Fibroblast of the aortic adventitia (primary cell): ENCODE data around the gene MSRB2. TPM values are rescaled to one million over a fixed set of nuclear protein-coding genes. Genes with fewer than 3 reads are reported as not detected.
A peak's percentile ranks its signal among the peaks of the same experiment; 100 is the strongest.
"Not testable (repeated sequence)": the region's sequence is repeated elsewhere in the genome, so short reads cannot be mapped to it uniquely, and the experiment has no call there.

Experiments used
- DNase-seq: peaks from one replicate; pipeline ENCODE4 v3.0.0-alpha.2; 2010; ENCODE audit warnings: low read depth
- H3K4me3 ChIP-seq: 2 replicates; pipeline ENCODE4 v1.5.1; 2011; ENCODE audit warnings: low read depth, mild to moderate bottlenecking, control low read depth, low read length, moderate library complexity
- total RNA-seq: library from RNA; depleted of rRNA; stranded (reverse); fragments of >200 nt; gene quantifications from 2 replicates; pipeline ENCODE4 v1.2.3, GENCODE V29; 2012; ENCODE audit warnings: low replicate concordance
- TF ChIP-seq, protein P1 (sequence below): IDR thresholded peaks from 2 replicates; pipeline ENCODE4 v1.5.1; 2011; ENCODE audit warnings: mild to moderate bottlenecking, low read length, control low read depth, inconsistent platforms; ENCODE audit not compliant: insufficient read depth

Gene MSRB2
- total RNA-seq, 1 donor, result 7.3 TPM

DNA sequence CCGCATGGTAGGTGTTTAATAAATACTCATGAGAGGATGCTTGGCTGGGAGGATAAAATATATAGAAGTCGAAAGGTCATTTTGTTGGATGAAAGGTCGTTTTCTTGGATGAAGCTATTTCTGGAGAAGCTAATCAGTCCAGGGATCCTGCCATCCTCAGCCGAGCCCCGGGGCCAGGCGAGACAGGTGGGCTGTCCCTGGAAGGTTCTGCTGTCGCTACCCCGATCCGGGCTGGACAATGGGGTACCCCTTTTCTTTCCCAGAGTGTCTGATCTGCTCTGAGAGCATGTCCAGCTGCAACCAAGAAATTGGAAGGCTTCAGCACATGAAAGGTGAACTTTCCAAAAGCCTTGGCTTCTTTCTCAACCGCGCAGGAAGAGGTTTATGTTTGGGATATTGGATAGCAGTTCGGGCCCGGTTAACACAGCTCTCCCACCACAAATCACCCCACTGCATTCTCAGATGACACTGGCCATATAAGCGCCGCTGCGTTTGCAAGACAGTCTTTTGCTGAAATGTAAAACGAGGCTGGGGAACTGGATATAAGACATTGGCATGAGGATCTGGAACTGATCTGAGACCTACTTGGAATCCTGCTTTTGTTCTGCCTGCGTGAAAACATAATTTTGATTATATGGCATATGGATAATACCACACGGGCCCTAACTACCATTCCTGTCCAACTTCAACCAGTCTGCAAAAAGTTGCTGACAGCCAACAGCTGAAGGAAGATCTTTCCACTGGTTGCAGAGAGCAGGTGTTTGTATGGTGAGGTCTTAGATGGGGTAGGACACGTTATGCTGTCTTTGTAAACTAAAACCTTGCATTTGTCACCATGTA is 31.2 kb upstream of the MSRB2 start:
- no peak for DNase-seq
- TF ChIP-seq, protein P1, sequence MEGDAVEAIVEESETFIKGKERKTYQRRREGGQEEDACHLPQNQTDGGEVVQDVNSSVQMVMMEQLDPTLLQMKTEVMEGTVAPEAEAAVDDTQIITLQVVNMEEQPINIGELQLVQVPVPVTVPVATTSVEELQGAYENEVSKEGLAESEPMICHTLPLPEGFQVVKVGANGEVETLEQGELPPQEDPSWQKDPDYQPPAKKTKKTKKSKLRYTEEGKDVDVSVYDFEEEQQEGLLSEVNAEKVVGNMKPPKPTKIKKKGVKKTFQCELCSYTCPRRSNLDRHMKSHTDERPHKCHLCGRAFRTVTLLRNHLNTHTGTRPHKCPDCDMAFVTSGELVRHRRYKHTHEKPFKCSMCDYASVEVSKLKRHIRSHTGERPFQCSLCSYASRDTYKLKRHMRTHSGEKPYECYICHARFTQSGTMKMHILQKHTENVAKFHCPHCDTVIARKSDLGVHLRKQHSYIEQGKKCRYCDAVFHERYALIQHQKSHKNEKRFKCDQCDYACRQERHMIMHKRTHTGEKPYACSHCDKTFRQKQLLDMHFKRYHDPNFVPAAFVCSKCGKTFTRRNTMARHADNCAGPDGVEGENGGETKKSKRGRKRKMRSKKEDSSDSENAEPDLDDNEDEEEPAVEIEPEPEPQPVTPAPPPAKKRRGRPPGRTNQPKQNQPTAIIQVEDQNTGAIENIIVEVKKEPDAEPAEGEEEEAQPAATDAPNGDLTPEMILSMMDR, result no peak
- no peak overlapping the region for H3K4me3 ChIP-seq

GRCh38 chr10:23064813-23065114 is 30.6 kb upstream of the MSRB2 start:
- not testable (repeated sequence) for DNase-seq, H3K4me3 ChIP-seq

GRCh38 chr10:23065181-23065948 is 30.0 kb upstream of the MSRB2 start:
- TF ChIP-seq, protein P1, result no peak
- H3K4me3 ChIP-seq, result no peak overlapping the region
- DNase-seq, result peak; percentile 89

GRCh38 chr10:23067337-23067736 is 28.0 kb upstream of the MSRB2 start:
- H3K4me3 ChIP-seq, result no peak overlapping the region
- no peak for DNase-seq

DNA sequence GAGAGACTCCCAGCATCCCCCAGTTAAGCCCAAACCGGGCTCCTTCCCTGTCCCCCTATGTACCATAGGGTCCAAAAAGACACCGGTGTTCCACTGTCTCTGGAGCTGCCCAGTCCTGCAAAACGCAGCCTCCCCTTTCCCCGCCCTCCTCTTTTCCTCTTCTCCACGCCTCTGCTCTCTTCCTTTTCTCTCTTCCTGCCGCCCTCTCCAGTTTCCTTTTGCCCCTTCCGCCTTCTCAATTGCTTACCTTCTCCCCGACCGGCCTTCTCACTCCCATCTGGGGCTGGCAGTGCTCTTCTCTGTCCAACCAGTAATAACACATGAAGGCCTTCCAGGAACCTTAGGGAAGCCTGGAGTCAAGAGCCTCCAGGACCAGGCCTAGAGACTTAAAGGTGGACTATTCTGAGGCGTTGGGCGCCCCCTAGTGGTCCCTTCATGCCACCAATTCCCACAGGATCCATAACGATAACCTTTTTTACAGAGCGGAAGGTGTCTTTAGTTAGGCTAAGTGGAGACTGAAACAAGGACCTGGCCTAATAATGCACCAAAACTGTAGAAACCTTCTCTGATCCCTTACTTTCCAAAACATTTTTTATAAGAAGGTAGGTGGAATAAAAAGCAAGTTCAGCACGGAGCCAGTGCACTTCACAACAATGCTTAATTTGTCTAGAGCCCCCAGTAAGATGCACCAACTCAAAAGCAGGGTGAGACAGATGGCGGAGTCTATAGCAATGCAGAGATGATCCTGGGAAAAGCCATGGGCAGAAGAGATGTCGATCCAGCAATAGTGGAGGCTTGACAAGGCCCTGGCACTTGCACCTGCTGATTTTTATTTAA is 27.2 kb upstream of the MSRB2 start:
- no peak overlapping the region for H3K4me3 ChIP-seq
- TF ChIP-seq, protein P1, result peak; percentile 88
- peak; percentile 90 for DNase-seq

More at GRCh38 chr10:23067337-23067736, 28.0 kb upstream of the MSRB2 start:
- TF ChIP-seq, protein P1, result no peak

DNA sequence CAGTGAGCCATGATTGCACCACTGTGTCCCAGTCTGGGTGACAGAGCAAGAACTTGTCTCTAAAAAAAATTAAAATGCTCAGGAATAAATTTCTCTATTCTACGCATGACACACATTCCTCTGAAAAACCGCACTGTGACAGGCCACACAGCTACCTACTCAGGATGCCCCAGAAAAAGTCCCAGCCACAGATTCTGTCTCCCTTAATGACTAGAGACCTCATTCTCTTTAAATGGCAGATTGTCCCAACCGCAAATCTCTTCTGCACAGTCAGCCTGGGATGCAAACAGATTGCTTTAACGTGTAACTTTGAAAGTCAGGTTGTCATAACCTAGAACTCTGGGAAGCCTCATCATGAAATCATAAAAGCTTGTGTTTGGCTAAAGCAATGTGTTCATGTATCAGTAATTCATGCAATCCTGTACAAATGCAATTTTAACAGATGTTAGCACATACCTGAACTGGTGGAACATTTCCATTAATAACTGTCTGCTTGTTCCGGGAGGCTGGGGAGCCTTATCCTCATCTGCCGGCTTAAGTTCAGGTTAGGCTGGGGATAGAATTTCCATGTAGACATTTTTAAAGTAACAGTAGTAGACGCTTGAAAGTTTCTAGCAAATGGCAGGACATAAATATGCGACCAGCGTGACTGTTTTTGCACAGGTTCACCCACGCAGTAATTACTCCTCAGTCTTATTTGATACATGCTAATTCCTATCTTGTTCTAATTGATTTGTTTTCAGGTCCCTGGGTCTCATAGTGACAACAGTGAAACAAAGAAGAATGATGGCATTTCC is 26.2 kb upstream of the MSRB2 start:
- no peak for DNase-seq
- TF ChIP-seq, protein P1, result no peak

GRCh38 chr10:23070092-23070912 is 25.1 kb upstream of the MSRB2 start:
- DNase-seq, H3K4me3 ChIP-seq: not testable (repeated sequence)

More for the DNA sequence above, 26.2 kb upstream of the MSRB2 start:
- no peak overlapping the region for H3K4me3 ChIP-seq
